ENCODE measurements around the gene SPINK14. TPM values are rescaled to one million over a fixed set of nuclear protein-coding genes. Genes with fewer than 3 reads are reported as not detected.

SPINK14 gene
- polyA plus RNA-seq, 1 donor from 2014 or later = not detected

GRCh38 chr5:148140846-148141245 lies 27.5 kb upstream of the SPINK14 start:
- no peaks in the 10 kb centered on the region for H3K9me3 ChIP-seq (ENCODE audit: low read length)
- no peak overlapping the region for H2AFZ ChIP-seq (ENCODE audit: low read depth, low read length)
- no peak overlapping the region for H3K9ac ChIP-seq (ENCODE audit: low read length)
- no peaks in the 10 kb centered on the region for H3K27me3 ChIP-seq (ENCODE audit: insufficient read depth, low read depth, low read length)
- H3F3A ChIP-seq (ENCODE audit: insufficient read depth, low read length, poor library complexity, severe bottlenecking) = no peaks in the 10 kb centered on the region
- H4K20me1 ChIP-seq (ENCODE audit: insufficient read depth) = no peaks in the 10 kb centered on the region
- TF ChIP-seq EP300 (conservative IDR thresholded peaks at IDR 0.05; ENCODE audit: poor library complexity, severe bottlenecking) (no peak), EZH2 (IDR thresholded peaks at IDR 0.05; ENCODE audit: borderline replicate concordance, insufficient read depth, low read length, poor library complexity, severe bottlenecking) (no peak)
- H3K27ac ChIP-seq (ENCODE audit: low read length) = no peak overlapping the region
- H3K4me3 ChIP-seq (ENCODE audit: low read length) = no peak overlapping the region
- no peak overlapping the region for H3K4me2 ChIP-seq (ENCODE audit: low read length)
- H3K36me3 ChIP-seq (ENCODE audit: insufficient read depth, low read length) = no peaks in the 10 kb centered on the region
- H3K79me2 ChIP-seq (replicated peaks; ENCODE audit: insufficient read depth, low read length) = no peaks in the 10 kb centered on the region
- no peaks in the 10 kb centered on the region for H3K9me2 ChIP-seq (ENCODE audit: insufficient read depth, low read length)

GRCh38 chr5:148141645-148142044 lies 26.7 kb upstream of the SPINK14 start:
- no peak overlapping the region for H3K4me3 ChIP-seq (ENCODE audit: low read length)
- H3K79me2 ChIP-seq (replicated peaks; ENCODE audit: insufficient read depth, low read length) = no peaks in the 10 kb centered on the region
- no peak overlapping the region for H3K9ac ChIP-seq (ENCODE audit: low read length)
- H2AFZ ChIP-seq (ENCODE audit: low read depth, low read length) = no peak overlapping the region
- H3F3A ChIP-seq (ENCODE audit: insufficient read depth, low read length, poor library complexity, severe bottlenecking) = no peaks in the 10 kb centered on the region
- TF ChIP-seq EZH2 (IDR thresholded peaks at IDR 0.05; ENCODE audit: borderline replicate concordance, insufficient read depth, low read length, poor library complexity, severe bottlenecking) (no peak), POLR2AphosphoS5 (IDR thresholded peaks at IDR 0.05) (no peak), MXI1 (conservative IDR thresholded peaks at IDR 0.05; ENCODE audit: poor library complexity, severe bottlenecking) (no peak), RAD21 (conservative IDR thresholded peaks at IDR 0.05) (no peak), TAF1 (IDR thresholded peaks at IDR 0.05; ENCODE audit: low read depth) (no peak), REST (IDR thresholded peaks at IDR 0.05; ENCODE audit: borderline replicate concordance) (no peak)
- no peaks in the 10 kb centered on the region for H3K9me3 ChIP-seq (ENCODE audit: low read length)
- H3K27ac ChIP-seq (ENCODE audit: low read length) = no peak overlapping the region
- H3K36me3 ChIP-seq (ENCODE audit: insufficient read depth, low read length) = no peaks in the 10 kb centered on the region
- no peaks in the 10 kb centered on the region for H4K20me1 ChIP-seq (ENCODE audit: insufficient read depth)
- H3K4me2 ChIP-seq (ENCODE audit: low read length) = no peak overlapping the region
- H3K9me2 ChIP-seq (ENCODE audit: insufficient read depth, low read length) = no peaks in the 10 kb centered on the region
- no peaks in the 10 kb centered on the region for H3K27me3 ChIP-seq (ENCODE audit: insufficient read depth, low read depth, low read length)

- no peak overlapping the region for H3K4me3 ChIP-seq (ENCODE audit: low read length)
- H3K27me3 ChIP-seq (ENCODE audit: insufficient read depth, low read depth, low read length) = no peaks in the 10 kb centered on the region
- TF ChIP-seq POLR2AphosphoS5 (IDR thresholded peaks at IDR 0.05) (no peak), EZH2 (IDR thresholded peaks at IDR 0.05; ENCODE audit: borderline replicate concordance, insufficient read depth, low read length, poor library complexity, severe bottlenecking) (no peak), RAD21 (conservative IDR thresholded peaks at IDR 0.05) (no peak), CTCF (IDR thresholded peaks at IDR 0.05; ENCODE audit: poor library complexity, severe bottlenecking) (no peak), MXI1 (conservative IDR thresholded peaks at IDR 0.05; ENCODE audit: poor library complexity, severe bottlenecking) (no peak), REST (IDR thresholded peaks at IDR 0.05; ENCODE audit: borderline replicate concordance) (no peak), SMC3 (conservative IDR thresholded peaks at IDR 0.05; ENCODE audit: poor library complexity) (no peak), EP300 (conservative IDR thresholded peaks at IDR 0.05; ENCODE audit: poor library complexity, severe bottlenecking) (no peak), TAF1 (IDR thresholded peaks at IDR 0.05; ENCODE audit: low read depth) (no peak)
- H3K79me2 ChIP-seq (replicated peaks; ENCODE audit: insufficient read depth, low read length) = no peaks in the 10 kb centered on the region
- no peaks in the 10 kb centered on the region for H3K9me2 ChIP-seq (ENCODE audit: insufficient read depth, low read length)
- no peaks in the 10 kb centered on the region for H3K36me3 ChIP-seq (ENCODE audit: insufficient read depth, low read length)
- H3K27ac ChIP-seq (ENCODE audit: low read length) = no peak overlapping the region
- no peaks in the 10 kb centered on the region for H3K9me3 ChIP-seq (ENCODE audit: low read length)
- H3K4me2 ChIP-seq (ENCODE audit: low read length) = no peak overlapping the region
- H3F3A ChIP-seq (ENCODE audit: insufficient read depth, low read length, poor library complexity, severe bottlenecking) = no peaks in the 10 kb centered on the region
- no peak overlapping the region for H2AFZ ChIP-seq (ENCODE audit: low read depth, low read length)
- no peak overlapping the region for H3K9ac ChIP-seq (ENCODE audit: low read length)
- H4K20me1 ChIP-seq (ENCODE audit: insufficient read depth) = no peaks in the 10 kb centered on the region
These were observed 22.4 kb upstream of the SPINK14 start for GRCh38 chr5:148145916-148146315.
